Endothelial cell of umbilical vein (primary cell): Measurements from ENCODE around the gene RXYLT1. TPM values are rescaled to one million over a fixed set of nuclear protein-coding genes. Genes with fewer than 3 reads are reported as not detected.
A peak's percentile ranks its signal among the peaks of the same experiment; 100 is the strongest.

ENCODE experiments used
- BruUV-seq: library from RNA; stranded (reverse); fragments of 400-500 nt; replicated peaks from 2 replicates; lab custom pipeline; 2021; lab: Mats Ljungman, UMichigan
- CTCF ChIA-PET: fragments of 300-600, 350-600 bp; sonication (Branson Sonifier 250); formaldehyde crosslinking; loops from one replicate; lab custom pipeline; 2021; ENCODE audit warnings: antibody characterized with exemption, inconsistent platforms; lab: Charles Lee
- POLR2A ChIA-PET: fragments of 300-600, 350-600 bp; sonication (Branson Sonifier 250); formaldehyde crosslinking; loops from one replicate; lab custom pipeline; 2021; ENCODE audit warnings: antibody characterized with exemption, inconsistent platforms; lab: Charles Lee
- DNase-seq: peaks from one replicate; pipeline ENCODE4 v3.0.0-alpha.2; 2011; ENCODE audit warnings: low read depth, low spot score
- FAIRE-seq: peaks from 2 replicates; lab custom pipeline; 2011; peaks lifted over from hg19 to GRCh38; lab: Jason Lieb, UNC
- H2AFZ ChIP-seq: 2 replicates; pipeline ENCODE4 v1.6.0; 2012; ENCODE audit warnings: low read depth, low read length, control low read depth, inconsistent platforms
- H3K27ac ChIP-seq: 2 replicates; pipeline ENCODE4 v1.5.1; 2011; ENCODE audit warnings: low read depth, mild to moderate bottlenecking, control low read depth, low read length, moderate library complexity; ENCODE audit not compliant: insufficient read depth
- H3K27me3 ChIP-seq, 2 experiments: 2 replicates each; pipeline versions ENCODE4 v1.6.0 to v1.6.1; 2011; ENCODE audit warnings: low read length in 2 of 2, mixed read lengths in 1 of 2; ENCODE audit not compliant: control insufficient read depth in 2 of 2, insufficient read depth in 2 of 2
- H3K36me3 ChIP-seq, 2 experiments: 2 replicates in 1 of 2; 3 replicates in 1 of 2; pipeline ENCODE4 v1.5.1; 2011; ENCODE audit warnings: low read length in 2 of 2, mild to moderate bottlenecking in 1 of 2, moderate library complexity in 1 of 2; ENCODE audit not compliant: control insufficient read depth in 2 of 2, insufficient read depth in 2 of 2; ENCODE audit errors: extremely low read depth in 1 of 2
- H3K4me1 ChIP-seq: 3 replicates; pipeline ENCODE4 v1.5.1; 2011; ENCODE audit warnings: mild to moderate bottlenecking, low read length; ENCODE audit not compliant: control insufficient read depth, insufficient read depth; ENCODE audit errors: extremely low read depth
- H3K4me2 ChIP-seq: 2 replicates; pipeline ENCODE4 v1.6.1; 2011; ENCODE audit warnings: low read length, control low read depth, mixed read lengths; ENCODE audit not compliant: insufficient read depth
- H3K4me3 ChIP-seq, 3 experiments: fragments of 200-600 bp in 1 of 3; sonication (generic), shearing (Covaris generic) in 1 of 3; replicated peaks in 1 of 3; 2 replicates each; pipeline ENCODE4 v1.5.1; 2011 to 2016; ENCODE audit warnings: control low read depth in 3 of 3, low read length in 3 of 3, mild to moderate bottlenecking in 2 of 3, inconsistent platforms in 1 of 3, low read depth in 1 of 3, moderate library complexity in 1 of 3; ENCODE audit not compliant: insufficient read depth in 1 of 3
- H3K79me2 ChIP-seq: 2 replicates; pipeline ENCODE4 v1.6.0; 2012; ENCODE audit warnings: low read length, inconsistent platforms; ENCODE audit not compliant: control insufficient read depth, insufficient read depth
- H3K9ac ChIP-seq: replicated peaks from 2 replicates; pipeline ENCODE3; 2011; ENCODE audit warnings: low read length, control low read depth; ENCODE audit not compliant: insufficient read depth; ENCODE audit errors: extremely low read depth
- H3K9me1 ChIP-seq: replicated peaks from 3 replicates; pipeline ENCODE4 v1.6.0; 2011; ENCODE audit warnings: mild to moderate bottlenecking, low read length; ENCODE audit not compliant: control insufficient read depth, insufficient read depth; ENCODE audit errors: extremely low read depth
- H3K9me3 ChIP-seq: replicated peaks from 2 replicates; pipeline ENCODE4 v1.5.1; 2012; ENCODE audit warnings: low read length, inconsistent platforms; ENCODE audit not compliant: control insufficient read depth, insufficient read depth
- H4K20me1 ChIP-seq: replicated peaks from 2 replicates; pipeline ENCODE3; 2011; ENCODE audit warnings: mild to moderate bottlenecking, low read length; ENCODE audit not compliant: control insufficient read depth, insufficient read depth; ENCODE audit errors: extremely low read depth
- EZH2 ChIP-seq: IDR thresholded peaks from 2 replicates; pipeline ENCODE4 v1.6.1; 2012; ENCODE audit warnings: borderline replicate concordance, low read depth, mild to moderate bottlenecking, moderate library complexity, low read length, inconsistent platforms; ENCODE audit not compliant: severe bottlenecking
- JUN ChIP-seq: IDR thresholded peaks from 2 replicates; pipeline ENCODE4 v1.6.1; 2011; ENCODE audit warnings: borderline replicate concordance, low read depth; ENCODE audit not compliant: insufficient read length, insufficient read depth
- MAX ChIP-seq: IDR thresholded peaks from 2 replicates; pipeline ENCODE4 v1.6.1; 2011; ENCODE audit not compliant: insufficient read depth, insufficient read length
- dilution Hi-C: fragments of 300-500 bp; cut with MboI; formaldehyde crosslinking; loops from one replicate; pipeline ENCODE4 v1.15.0; 2019; ENCODE audit warnings: low sequenced_read_pairs; ENCODE audit not compliant: extremely low pct_ligation_motif_present
- intact Hi-C: fragments of 100-400 bp; cut with micrococcal nuclease; formaldehyde crosslinking; loops from one replicate; pipeline ENCODE4 v1.10.0; 2022
- polyA plus RNA-seq, 4 experiments: library from polyadenylated mRNA; depleted of rRNA in 3 of 4; stranded (reverse) in 3 of 4; unstranded in 1 of 4; fragments of >200 nt; gene quantifications; 2 replicates each; pipeline versions ENCODE4 v1.2.1 to v1.2.3, GENCODE V29; 2011 to 2012; ENCODE audit warnings: missing spikeins in 1 of 4
- total RNA-seq: library from RNA; stranded (reverse); gene quantifications from 2 replicates; pipeline ENCODE4 v1.2.3, GENCODE V29; 2021

RXYLT1 gene
- total and polyA plus RNA-seq, 2 donors (not counting 3 experiments of a cell fraction or from before 2014, with no cell fraction given): 8.1 to 13.1 TPM

- intact Hi-C loops: no loop called here
- no peaks in the 10 kb centered on the region for H3K9me3 ChIP-seq
- peak overlapping the region; percentile 13 for H3K27ac ChIP-seq
- no TSS peak for BruUV-seq
- FAIRE-seq (peak; percentile 8), DNase-seq (peak; percentile 45)
- no peaks in the 10 kb centered on the region for H3K36me3 ChIP-seq
- TF ChIP-seq JUN (no peak), MAX (no peak)
- no peak overlapping the region for H2AFZ ChIP-seq
- H3K27me3 ChIP-seq: no peaks in the 10 kb centered on the region
- H3K4me2 ChIP-seq: peak overlapping the region; percentile 89
- POLR2A ChIA-PET: no interaction called here
- CTCF ChIA-PET: interaction anchor here (1.2 to 3.7 kb wide), 6 partner anchors 26 to 391 kb away, joined by 3 to 56 read pairs (median 19); no protein-coding TSS in a partner anchor
- peaks cover 32% of the 10 kb centered on the region for H3K79me2 ChIP-seq
- no peaks in the 10 kb centered on the region for H3K9me1 ChIP-seq
- peak overlapping the region; percentile 77 for H3K9ac ChIP-seq
- H4K20me1 ChIP-seq: no peaks in the 10 kb centered on the region
- peak overlapping the region in 2 of 3 experiments; percentile 39 to 70 for H3K4me3 ChIP-seq
- H3K4me1 ChIP-seq: peaks cover 15% of the 10 kb centered on the region
- dilution Hi-C loops: no loop called here
Measured at GRCh38 chr12:63846238-63846967, 66.7 kb downstream of the RXYLT1 start.

GRCh38 chr12:63848450-63848849 is 68.7 kb downstream of the RXYLT1 start:
- H3K4me3 ChIP-seq: no peak overlapping the region
- POLR2A ChIA-PET: no interaction called here
- FAIRE-seq: no peak

More at GRCh38 chr12:63848450-63848849, 68.7 kb downstream of the RXYLT1 start:
- H3K27me3 ChIP-seq: no peaks in the 10 kb centered on the region
- H4K20me1 ChIP-seq: no peaks in the 10 kb centered on the region
- no peak overlapping the region for H2AFZ ChIP-seq
- BruUV-seq: no TSS peak
- peaks cover 40% of the 10 kb centered on the region for H3K79me2 ChIP-seq
- no peak for DNase-seq
- no peaks in the 10 kb centered on the region for H3K36me3 ChIP-seq
- TF ChIP-seq EZH2 (no peak), JUN (no peak), MAX (no peak)
- intact Hi-C loops: no loop called here
- CTCF ChIA-PET: no interaction called here
- dilution Hi-C loops: no loop called here
- no peaks in the 10 kb centered on the region for H3K9me1 ChIP-seq
- no peak overlapping the region for H3K9ac ChIP-seq
- H3K9me3 ChIP-seq: no peaks in the 10 kb centered on the region
- peaks cover 12% of the 10 kb centered on the region for H3K4me1 ChIP-seq
- H3K27ac ChIP-seq: no peak overlapping the region
- no peak overlapping the region for H3K4me2 ChIP-seq
